NCI-H345 (cell line): Measurements from ENCODE around the gene UBE2QL1.

Source experiments
- DNase-seq: peaks from one replicate; lab custom pipeline; 2025; lab: John Stamatoyannopoulos, UW

UBE2QL1 gene

GRCh38 chr5:6535594-6535993 lies 86.9 kb downstream of the UBE2QL1 start:
- DNase-seq, result no peak

- DNase-seq, result no peak
Measured at GRCh38 chr5:6539060-6539459, 90.4 kb downstream of the UBE2QL1 start.

GRCh38 chr5:6540111-6540827 lies 91.6 kb downstream of the UBE2QL1 start:
- DNase-seq, result no peak

GRCh38 chr5:6541256-6542013 lies 92.8 kb downstream of the UBE2QL1 start:
- DNase-seq, result no peak

DNA sequence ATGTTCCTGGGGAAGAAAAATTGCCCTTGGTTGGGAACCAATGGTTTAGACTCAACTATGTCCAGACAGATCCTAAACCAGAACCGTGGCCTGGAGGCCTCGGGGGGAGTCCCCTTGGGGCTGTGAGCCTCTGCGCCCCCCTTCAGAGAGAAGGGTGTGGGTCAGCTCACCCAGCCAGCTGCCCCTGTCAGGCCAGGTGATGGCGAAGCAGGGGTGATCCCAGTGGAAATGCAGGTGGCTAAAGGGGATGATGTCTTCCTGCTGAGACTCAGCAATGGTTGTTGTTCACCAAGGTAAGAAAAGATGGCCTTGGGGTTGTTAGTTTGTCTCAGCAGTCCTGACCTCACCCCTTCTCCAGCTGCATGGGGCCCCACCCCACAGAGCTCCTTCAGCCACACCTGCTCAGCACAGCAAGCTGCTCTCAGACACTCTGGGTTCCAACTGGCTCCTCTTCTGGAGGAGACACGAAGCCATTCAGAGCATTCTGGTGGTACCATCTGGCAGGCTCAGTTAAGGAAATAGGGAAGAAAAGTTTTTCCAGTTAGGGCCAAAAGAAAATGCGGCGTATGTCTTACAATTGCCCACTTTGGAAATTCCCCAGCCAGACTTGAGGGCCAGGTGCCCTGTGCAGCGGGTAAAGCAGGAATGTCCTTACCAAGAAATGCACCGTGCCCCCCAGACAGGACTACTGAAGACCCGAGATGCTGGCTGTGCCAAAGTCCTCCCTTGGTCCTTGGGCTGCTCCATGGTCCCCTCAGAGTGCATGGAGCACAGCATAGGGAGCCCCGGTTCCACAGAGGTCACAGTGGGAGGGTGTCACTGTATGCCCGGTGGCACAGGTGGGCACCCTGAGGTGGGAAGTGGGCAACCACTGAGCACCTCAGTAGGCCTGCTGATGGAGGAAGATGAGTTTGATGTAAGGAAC lies 94.0 kb downstream of the UBE2QL1 start:
- peak; percentile 46 for DNase-seq

- DNase-seq, result no peak
Measured at GRCh38 chr5:6543346-6543730, 94.7 kb downstream of the UBE2QL1 start.

DNA sequence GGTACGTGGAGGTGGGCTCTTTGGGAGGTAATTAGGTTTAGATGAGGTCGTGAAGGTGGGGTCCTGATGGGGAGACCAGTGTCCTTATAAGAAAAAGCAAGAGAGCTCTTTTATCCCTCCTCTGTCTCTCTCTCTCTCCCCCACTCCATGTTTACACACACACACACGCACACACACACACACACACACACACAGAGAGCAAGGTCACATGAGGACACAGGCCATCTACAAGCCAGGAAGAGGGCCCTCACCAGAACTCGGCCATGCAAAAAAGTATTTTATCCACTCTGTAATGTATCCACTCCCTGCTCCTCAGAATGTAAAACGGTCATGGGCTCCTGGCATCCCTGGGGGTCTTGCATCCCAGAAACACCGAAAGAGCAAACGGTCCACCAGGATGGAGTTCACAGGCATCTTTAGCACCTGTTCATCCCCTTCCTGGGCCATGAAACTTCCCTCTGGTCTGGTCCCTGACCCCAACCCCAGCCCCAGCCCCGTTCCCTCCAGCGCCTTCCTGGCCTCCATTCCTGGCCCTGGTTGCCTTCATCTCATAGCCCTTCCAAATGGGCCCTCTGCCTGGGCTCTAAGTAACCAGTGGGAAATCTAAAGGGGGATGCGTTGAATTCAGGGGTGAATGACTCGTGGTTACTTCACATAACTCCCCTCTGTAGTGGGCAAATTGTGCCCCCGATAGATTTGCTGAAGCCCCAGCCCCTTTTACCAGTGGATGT lies 95.3 kb downstream of the UBE2QL1 start:
- no peak for DNase-seq
